ENCODE results near the gene SPSB4.

GRCh38 chr3:141071681-141072260, 20.6 kb downstream of the SPSB4 start:
- TF ChIP-seq POLR2AphosphoS5 (IDR thresholded peaks at IDR 0.05; ENCODE audit: low read depth, low read length) (no peak), POLR2A (IDR thresholded peaks at IDR 0.05; ENCODE audit: low read depth, low read length) (no peak)
